T-helper 1 cell treated with Interleukin-12 subunit alpha and Interleukin-12 subunit beta and Interleukin-4 antibody, amounts not matched to agents 30 μg/mL and 1 μg/mL, for 36 hours (primary cell): ENCODE measurements around the gene CYP2F1.
"Not testable (repeated sequence)": the region's sequence is repeated elsewhere in the genome, so short reads cannot be mapped to it uniquely, and the experiment has no call there.

Source experiments
- H3K27ac Mint-ChIP-seq: one replicate; pipeline ENCODE4 v1.8.0; 2021; ENCODE audit warnings: mild to moderate bottlenecking, mixed read lengths
- H3K27me3 Mint-ChIP-seq: one replicate; pipeline ENCODE4 v1.8.0; 2021; ENCODE audit warnings: low read depth, mixed read lengths
- H3K36me3 Mint-ChIP-seq: one replicate; pipeline ENCODE4 v1.8.0; 2021; ENCODE audit warnings: low read depth, mixed read lengths
- H3K4me1 Mint-ChIP-seq: one replicate; pipeline ENCODE4 v1.8.0; 2021; ENCODE audit warnings: low read depth, mixed read lengths
- H3K4me3 Mint-ChIP-seq: one replicate; pipeline ENCODE4 v1.8.0; 2021; ENCODE audit warnings: mild to moderate bottlenecking, moderate library complexity, mixed read lengths
- H3K9me3 Mint-ChIP-seq: one replicate; pipeline ENCODE4 v1.8.0; 2021; ENCODE audit warnings: mixed read lengths

Gene CYP2F1, protein sequence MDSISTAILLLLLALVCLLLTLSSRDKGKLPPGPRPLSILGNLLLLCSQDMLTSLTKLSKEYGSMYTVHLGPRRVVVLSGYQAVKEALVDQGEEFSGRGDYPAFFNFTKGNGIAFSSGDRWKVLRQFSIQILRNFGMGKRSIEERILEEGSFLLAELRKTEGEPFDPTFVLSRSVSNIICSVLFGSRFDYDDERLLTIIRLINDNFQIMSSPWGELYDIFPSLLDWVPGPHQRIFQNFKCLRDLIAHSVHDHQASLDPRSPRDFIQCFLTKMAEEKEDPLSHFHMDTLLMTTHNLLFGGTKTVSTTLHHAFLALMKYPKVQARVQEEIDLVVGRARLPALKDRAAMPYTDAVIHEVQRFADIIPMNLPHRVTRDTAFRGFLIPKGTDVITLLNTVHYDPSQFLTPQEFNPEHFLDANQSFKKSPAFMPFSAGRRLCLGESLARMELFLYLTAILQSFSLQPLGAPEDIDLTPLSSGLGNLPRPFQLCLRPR

DNA sequence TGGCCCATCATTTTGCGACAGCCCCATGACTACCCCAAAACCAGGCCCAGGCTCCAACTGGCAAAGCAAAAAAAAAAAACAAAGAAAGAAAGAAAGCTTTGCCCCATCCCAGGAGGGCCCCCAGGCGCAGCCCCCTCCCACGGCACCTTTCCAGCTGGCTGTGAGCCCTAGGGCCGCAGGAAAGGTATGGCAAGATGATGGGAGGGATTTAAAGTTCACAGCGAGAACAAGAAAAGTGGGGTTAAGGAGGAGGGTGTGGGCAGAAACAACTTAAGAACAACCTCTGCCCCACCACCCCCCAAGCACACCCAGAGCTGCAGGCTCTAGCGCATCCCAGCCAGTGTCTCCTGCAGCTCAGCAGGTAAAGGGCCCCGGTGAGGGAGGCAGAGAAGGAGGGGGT lies at the start of gene CYP2F1:
CYP2F1 (plus strand) TSS at position 301 of the 400 bp plus-strand sequence. CDS start 1,757 bp downstream, outside the sequence.
- Mint-ChIP-seq H3K4me3 (no peak within 1 kb of the TSS), H3K27ac (no peak within 1 kb of the TSS), H3K36me3 (no peaks in the 10 kb centered on the region), H3K4me1 (no peaks in the 10 kb centered on the region), H3K27me3 (peaks cover 23% of the 10 kb centered on the region), H3K9me3 (no peaks in the 10 kb centered on the region)

DNA sequence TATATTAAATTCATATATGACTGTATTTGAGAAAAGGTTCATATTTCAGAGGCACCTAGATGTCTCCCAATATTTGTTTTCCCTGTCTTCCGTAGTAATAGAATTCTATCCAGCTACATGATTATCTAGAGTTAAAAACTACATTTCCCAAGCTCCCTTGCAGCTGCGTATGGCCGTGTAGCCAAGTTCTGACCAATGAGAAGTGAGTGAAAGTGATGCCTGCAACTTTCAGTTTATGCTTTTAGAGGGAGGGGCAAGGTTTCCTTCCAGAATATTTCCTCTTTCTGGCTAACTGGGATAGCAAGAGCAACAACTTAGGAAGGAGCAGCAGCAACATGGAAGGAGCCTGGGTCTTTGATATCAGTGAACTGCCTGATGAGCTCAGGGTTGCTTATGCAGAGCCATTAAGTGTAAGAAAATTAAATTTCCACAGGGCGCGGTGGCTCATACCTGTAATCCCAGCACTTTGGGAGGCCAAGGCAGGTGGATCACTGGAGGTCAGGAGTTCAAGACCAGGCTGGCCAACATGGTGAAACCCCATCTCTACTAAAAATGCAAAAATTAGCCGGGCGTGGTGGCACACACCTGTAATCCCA lies 49.2 kb upstream of the CYP2F1 start:
- H3K9me3 Mint-ChIP-seq = no peaks in the 10 kb centered on the region
- H3K27ac Mint-ChIP-seq = no peak overlapping the region
- H3K4me1 Mint-ChIP-seq = no peaks in the 10 kb centered on the region
- H3K36me3 Mint-ChIP-seq = no peaks in the 10 kb centered on the region
- H3K4me3 Mint-ChIP-seq = no peak overlapping the region
- H3K27me3 Mint-ChIP-seq = peaks cover 51% of the 10 kb centered on the region

DNA sequence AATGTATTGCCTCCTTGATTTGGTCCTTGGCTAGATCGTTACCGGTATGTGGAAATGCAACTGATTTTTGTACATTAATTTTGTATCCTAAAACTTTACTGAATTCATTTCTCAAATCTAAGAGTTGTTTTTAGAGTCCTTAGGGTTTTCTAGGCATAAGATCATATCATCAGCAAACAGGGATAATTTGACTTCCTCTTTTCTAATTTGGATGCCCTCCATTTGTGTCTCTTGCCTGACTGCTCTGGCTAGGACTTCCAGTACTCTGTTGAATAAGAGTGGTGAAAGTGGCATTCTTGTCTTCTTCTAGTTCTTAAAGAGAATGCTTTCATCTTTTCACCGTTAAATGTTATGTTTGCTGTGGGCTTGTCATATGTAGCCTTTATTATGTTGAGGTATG lies 37.9 kb upstream of the CYP2F1 start:
- peaks cover 55% of the 10 kb centered on the region for H3K27me3 Mint-ChIP-seq
- no peak overlapping the region for H3K27ac Mint-ChIP-seq
- H3K9me3 Mint-ChIP-seq = peaks cover 9% of the 10 kb centered on the region
- no peak overlapping the region for H3K4me3 Mint-ChIP-seq
- no peaks in the 10 kb centered on the region for H3K36me3 Mint-ChIP-seq
- H3K4me1 Mint-ChIP-seq = no peaks in the 10 kb centered on the region

- no peak overlapping the region for H3K4me3 Mint-ChIP-seq
- peaks cover 54% of the 10 kb centered on the region for H3K27me3 Mint-ChIP-seq
- no peaks in the 10 kb centered on the region for H3K36me3 Mint-ChIP-seq
- no peaks in the 10 kb centered on the region for H3K4me1 Mint-ChIP-seq
- H3K9me3 Mint-ChIP-seq = peaks cover 11% of the 10 kb centered on the region
- no peak overlapping the region for H3K27ac Mint-ChIP-seq
Measured at GRCh38 chr19:41083516-41083915, 30.7 kb upstream of the CYP2F1 start.

GRCh38 chr19:41085748-41086415 lies 28.4 kb upstream of the CYP2F1 start:
- Mint-ChIP-seq H3K27ac (no peak overlapping the region), H3K4me1 (no peaks in the 10 kb centered on the region), H3K9me3 (peaks cover 6% of the 10 kb centered on the region), H3K36me3 (no peaks in the 10 kb centered on the region), H3K27me3 (peaks cover 61% of the 10 kb centered on the region), H3K4me3 (no peak overlapping the region)

DNA sequence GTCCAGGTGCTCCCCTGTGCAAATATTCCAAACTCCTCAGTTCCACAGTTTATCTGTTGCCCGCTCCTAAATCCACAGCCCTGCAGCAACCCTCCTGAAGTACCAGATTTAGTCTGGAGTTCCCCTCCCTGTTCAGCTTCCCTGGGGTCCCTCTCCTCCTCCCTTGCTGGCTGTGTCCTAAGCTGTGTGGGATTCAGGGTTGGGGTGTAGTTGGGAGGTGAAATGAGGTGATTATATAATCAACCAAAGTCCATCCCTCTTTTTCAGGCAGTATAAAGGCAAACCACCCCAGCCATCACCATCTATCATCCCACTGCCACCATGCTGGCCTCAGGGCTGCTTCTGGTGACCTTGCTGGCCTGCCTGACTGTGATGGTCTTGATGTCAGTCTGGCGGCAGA lies 26.1 kb upstream of the CYP2F1 start, which contains the start of gene CYP2A13:
CYP2A13 (plus strand) TSS at position 301 of the 400 bp plus-strand sequence; CDS start at position 322, 21 bp downstream.
- Mint-ChIP-seq H3K4me1 (no peaks in the 10 kb centered on the region), H3K27ac (no peak within 1 kb of the TSS), H3K36me3 (no peaks in the 10 kb centered on the region), H3K27me3 (peaks cover 72% of the 10 kb centered on the region), H3K4me3 (no peak within 1 kb of the TSS), H3K9me3 (no peaks in the 10 kb centered on the region)

DNA sequence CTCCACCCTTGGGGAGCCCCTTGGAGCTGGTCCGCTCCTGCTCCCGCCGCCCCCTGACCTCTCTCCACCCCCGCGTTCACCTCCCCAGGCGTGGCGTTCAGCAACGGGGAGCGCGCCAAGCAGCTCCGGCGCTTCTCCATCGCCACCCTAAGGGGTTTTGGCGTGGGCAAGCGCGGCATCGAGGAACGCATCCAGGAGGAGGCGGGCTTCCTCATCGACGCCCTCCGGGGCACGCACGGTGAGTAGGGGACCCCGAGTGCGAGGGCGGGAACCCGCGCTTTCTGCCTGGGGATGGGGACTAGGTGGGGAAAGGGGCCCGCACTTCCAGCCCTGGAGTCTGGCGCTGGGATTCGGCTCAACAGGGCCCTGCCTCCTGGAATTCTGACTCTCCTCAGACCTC lies 24.3 kb upstream of the CYP2F1 start:
- Mint-ChIP-seq H3K27me3 (peaks cover 72% of the 10 kb centered on the region), H3K4me3 (no peak overlapping the region), H3K9me3 (no peaks in the 10 kb centered on the region), H3K27ac (no peak overlapping the region), H3K4me1 (no peaks in the 10 kb centered on the region), H3K36me3 (no peaks in the 10 kb centered on the region)

DNA sequence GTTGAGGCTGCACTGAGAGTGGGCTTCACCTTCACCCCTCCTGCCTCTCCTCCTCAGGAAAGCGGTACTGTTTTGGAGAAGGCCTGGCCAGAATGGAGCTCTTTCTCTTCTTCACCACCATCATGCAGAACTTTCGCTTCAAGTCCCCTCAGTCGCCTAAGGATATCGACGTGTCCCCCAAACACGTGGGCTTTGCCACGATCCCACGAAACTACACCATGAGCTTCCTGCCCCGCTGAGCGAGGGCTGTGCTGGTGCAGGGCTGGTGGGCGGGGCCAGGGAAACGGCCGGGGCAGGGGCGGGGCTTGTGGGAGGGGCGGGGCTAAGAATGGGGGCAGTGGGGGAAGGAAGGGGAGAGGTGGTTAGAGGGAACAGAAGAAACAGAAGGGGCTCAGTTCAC lies 18.5 kb upstream of the CYP2F1 start:
- Mint-ChIP-seq H3K36me3 (no peaks in the 10 kb centered on the region), H3K9me3 (no peaks in the 10 kb centered on the region), H3K27me3 (peaks cover 33% of the 10 kb centered on the region), H3K4me1 (no peaks in the 10 kb centered on the region), H3K27ac (no peak overlapping the region), H3K4me3 (no peak overlapping the region)

- H3K36me3 Mint-ChIP-seq = no peaks in the 10 kb centered on the region
- H3K4me3 Mint-ChIP-seq = no peak overlapping the region
- peaks cover 32% of the 10 kb centered on the region for H3K27me3 Mint-ChIP-seq
- no peaks in the 10 kb centered on the region for H3K4me1 Mint-ChIP-seq
- peaks cover 2% of the 10 kb centered on the region for H3K9me3 Mint-ChIP-seq
- no peak overlapping the region for H3K27ac Mint-ChIP-seq
Measured at GRCh38 chr19:41096353-41096752, 17.9 kb upstream of the CYP2F1 start.

- peaks cover 32% of the 10 kb centered on the region for H3K27me3 Mint-ChIP-seq
Measured at GRCh38 chr19:41097302-41097701, 16.9 kb upstream of the CYP2F1 start.

DNA sequence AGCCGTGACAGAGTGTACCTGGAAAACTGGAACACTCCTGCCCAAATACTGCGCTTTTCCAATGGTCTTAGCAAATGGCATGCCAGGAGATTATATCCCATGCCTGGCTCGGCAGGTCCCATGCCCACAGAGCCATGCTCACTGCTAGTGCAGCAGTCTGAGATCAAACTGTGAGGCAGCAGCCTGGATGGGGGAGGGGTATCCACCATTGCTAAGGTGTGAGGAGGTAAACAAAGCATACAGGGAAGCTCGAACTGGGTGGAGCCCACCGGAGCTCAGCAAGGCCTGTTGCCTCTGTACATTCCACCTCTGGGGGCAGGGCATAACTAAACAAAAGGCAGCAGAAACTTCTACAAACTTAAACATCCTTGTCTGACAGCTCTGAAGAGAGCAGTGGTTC lies 15.5 kb upstream of the CYP2F1 start:
- Mint-ChIP-seq H3K27me3 (peaks cover 27% of the 10 kb centered on the region), H3K4me3 (no peak overlapping the region), H3K4me1 (no peaks in the 10 kb centered on the region), H3K9me3 (peaks cover 14% of the 10 kb centered on the region), H3K27ac (no peak overlapping the region), H3K36me3 (no peaks in the 10 kb centered on the region)

More at GRCh38 chr19:41097302-41097701, 16.9 kb upstream of the CYP2F1 start:
- H3K36me3 Mint-ChIP-seq = no peaks in the 10 kb centered on the region
- no peaks in the 10 kb centered on the region for H3K4me1 Mint-ChIP-seq
- peaks cover 12% of the 10 kb centered on the region for H3K9me3 Mint-ChIP-seq
- H3K4me3 Mint-ChIP-seq = no peak overlapping the region
- H3K27ac Mint-ChIP-seq = no peak overlapping the region

GRCh38 chr19:41102210-41102609 lies 12.0 kb upstream of the CYP2F1 start:
- H3K4me3 Mint-ChIP-seq, H3K27ac Mint-ChIP-seq, H3K4me1 Mint-ChIP-seq, H3K36me3 Mint-ChIP-seq: not testable (repeated sequence)
- H3K9me3 Mint-ChIP-seq = peaks cover 23% of the 10 kb centered on the region
- H3K27me3 Mint-ChIP-seq = peaks cover 24% of the 10 kb centered on the region

GRCh38 chr19:41106177-41106576 lies 8.1 kb upstream of the CYP2F1 start:
- peaks cover 10% of the 10 kb centered on the region for H3K27me3 Mint-ChIP-seq
- no peaks in the 10 kb centered on the region for H3K4me1 Mint-ChIP-seq
- H3K36me3 Mint-ChIP-seq = no peaks in the 10 kb centered on the region
- H3K9me3 Mint-ChIP-seq = peaks cover 22% of the 10 kb centered on the region
- H3K4me3 Mint-ChIP-seq = no peak overlapping the region
- no peak overlapping the region for H3K27ac Mint-ChIP-seq

- H3K27me3 Mint-ChIP-seq = peaks cover 8% of the 10 kb centered on the region
- H3K36me3 Mint-ChIP-seq = no peaks in the 10 kb centered on the region
- H3K4me3 Mint-ChIP-seq = no peak overlapping the region
- no peaks in the 10 kb centered on the region for H3K4me1 Mint-ChIP-seq
- no peak overlapping the region for H3K27ac Mint-ChIP-seq
- H3K9me3 Mint-ChIP-seq = no peaks in the 10 kb centered on the region
Measured at GRCh38 chr19:41111296-41111695, 2.9 kb upstream of the CYP2F1 start.
